ENCODE measurements around the gene PLP1. TPM values are rescaled to one million over a fixed set of nuclear protein-coding genes. Genes with fewer than 3 reads are reported as not detected.

Gene PLP1
- total RNA-seq, 4 donors from 2014 or later, result 0.98 to 1.3 (median 1.2) TPM

GRCh38 chrX:103793545-103793940, 16.9 kb downstream of the PLP1 start:
- TF ChIP-seq CTCF (IDR thresholded peaks at IDR 0.05; ENCODE audit: low read depth), result no peak

- TF ChIP-seq CTCF (IDR thresholded peaks at IDR 0.05; ENCODE audit: low read depth), result no peak
Measured at GRCh38 chrX:103794119-103794518, 17.5 kb downstream of the PLP1 start.

GRCh38 chrX:103797691-103798090, 21.1 kb downstream of the PLP1 start:
- no peak for TF ChIP-seq CTCF (IDR thresholded peaks at IDR 0.05; ENCODE audit: low read depth)

- no peak for TF ChIP-seq CTCF (IDR thresholded peaks at IDR 0.05; ENCODE audit: low read depth)
Measured at GRCh38 chrX:103800318-103800717, 23.7 kb downstream of the PLP1 start.

GRCh38 chrX:103805860-103806259, 29.2 kb downstream of the PLP1 start:
- TF ChIP-seq CTCF (IDR thresholded peaks at IDR 0.05; ENCODE audit: low read depth), result no peak

GRCh38 chrX:103806862-103807474, 30.3 kb downstream of the PLP1 start:
- TF ChIP-seq CTCF (IDR thresholded peaks at IDR 0.05; ENCODE audit: low read depth), result no peak

- no peak for TF ChIP-seq CTCF (IDR thresholded peaks at IDR 0.05; ENCODE audit: low read depth)
Measured at GRCh38 chrX:103811858-103812257, 35.2 kb downstream of the PLP1 start.
